ENCODE results near the gene JAK1. TPM values are rescaled to one million over a fixed set of nuclear protein-coding genes. Genes with fewer than 3 reads are reported as not detected.

Gene JAK1
- total RNA-seq, 1 donor from 2014 or later: 94.1 TPM

- DNase-seq (no peak), ATAC-seq (ENCODE audit: poor library complexity) (peak; percentile 30)
- intact Hi-C loops (cut with DNase I): no loop called here
Measured at GRCh38 chr1:64956010-64956640, 10.2 kb downstream of the JAK1 start.

GRCh38 chr1:64955097-64956009, 11.0 kb downstream of the JAK1 start:
- intact Hi-C loops (cut with DNase I): no loop called here
- DNase-seq: no peak
- ATAC-seq (ENCODE audit: poor library complexity): peak; percentile 90

- intact Hi-C loops (cut with DNase I): no loop called here
- DNase-seq: no peak
- no peak for ATAC-seq (ENCODE audit: poor library complexity)
Measured at GRCh38 chr1:64953241-64953640, 13.1 kb downstream of the JAK1 start.

GRCh38 chr1:64950284-64950809, 16.0 kb downstream of the JAK1 start:
- DNase-seq (no peak), ATAC-seq (ENCODE audit: poor library complexity) (no peak)
- intact Hi-C loops (cut with DNase I): no loop called here

- intact Hi-C loops (cut with DNase I): no loop called here
- no peak for ATAC-seq (ENCODE audit: poor library complexity)
- no peak for DNase-seq
Measured at GRCh38 chr1:64948905-64949833, 17.2 kb downstream of the JAK1 start.

GRCh38 chr1:64948216-64948615, 18.1 kb downstream of the JAK1 start:
- DNase-seq (no peak), ATAC-seq (ENCODE audit: poor library complexity) (no peak)
- intact Hi-C loops (cut with DNase I): no loop called here

GRCh38 chr1:64946916-64947315, 19.4 kb downstream of the JAK1 start:
- DNase-seq: no peak
- ATAC-seq (ENCODE audit: poor library complexity): no peak
- intact Hi-C loops (cut with DNase I): no loop called here

- ATAC-seq (ENCODE audit: poor library complexity): no peak
- intact Hi-C loops (cut with DNase I): no loop called here
Measured at GRCh38 chr1:64944913-64945312, 21.4 kb downstream of the JAK1 start.

GRCh38 chr1:64942675-64943074, 23.7 kb downstream of the JAK1 start:
- DNase-seq (no peak), ATAC-seq (ENCODE audit: poor library complexity) (no peak)
- intact Hi-C loops (cut with DNase I): no loop called here

More at GRCh38 chr1:64944913-64945312, 21.4 kb downstream of the JAK1 start:
- DNase-seq: no peak

- intact Hi-C loops (cut with DNase I): no loop called here
- DNase-seq: no peak
- peak; percentile 65 for ATAC-seq (ENCODE audit: poor library complexity)
Measured at GRCh38 chr1:64942118-64942517, 24.2 kb downstream of the JAK1 start.

GRCh38 chr1:64941461-64942117, 24.8 kb downstream of the JAK1 start:
- ATAC-seq (ENCODE audit: poor library complexity): no peak
- intact Hi-C loops (cut with DNase I): no loop called here

GRCh38 chr1:64940025-64940424, 26.3 kb downstream of the JAK1 start:
- intact Hi-C loops (cut with DNase I): no loop called here
- no peak for DNase-seq
- no peak for ATAC-seq (ENCODE audit: poor library complexity)

More at GRCh38 chr1:64941461-64942117, 24.8 kb downstream of the JAK1 start:
- no peak for DNase-seq

GRCh38 chr1:64938991-64939390, 27.4 kb downstream of the JAK1 start:
- intact Hi-C loops (cut with DNase I): no loop called here
- ATAC-seq (ENCODE audit: poor library complexity) (no peak), DNase-seq (no peak)

GRCh38 chr1:64936956-64937355, 29.4 kb downstream of the JAK1 start:
- intact Hi-C loops (cut with DNase I): no loop called here
- no peak for ATAC-seq (ENCODE audit: poor library complexity)
- DNase-seq: no peak

GRCh38 chr1:64935551-64936155, 30.7 kb downstream of the JAK1 start:
- ATAC-seq (ENCODE audit: poor library complexity) (no peak), DNase-seq (no peak)
- intact Hi-C loops (cut with DNase I): no loop called here

GRCh38 chr1:64934878-64935275, 31.5 kb downstream of the JAK1 start:
- ATAC-seq (ENCODE audit: poor library complexity) (no peak), DNase-seq (no peak)
- intact Hi-C loops (cut with DNase I): no loop called here

GRCh38 chr1:64934115-64934877, 32.1 kb downstream of the JAK1 start:
- peak; percentile 67 for ATAC-seq (ENCODE audit: poor library complexity)

More at GRCh38 chr1:64934115-64934877, 32.1 kb downstream of the JAK1 start:
- intact Hi-C loops (cut with DNase I): no loop called here
- no peak for DNase-seq
